Measurements from ENCODE around the gene COL20A1. TPM values are rescaled to one million over a fixed set of nuclear protein-coding genes. Genes with fewer than 3 reads are reported as not detected.

COL20A1 gene
- total RNA-seq, 1 donor from 2014 or later, result not detected

GRCh38 chr20:63256954-63257353, 36.0 kb upstream of the COL20A1 start:
- TF ChIP-seq, protein P1, sequence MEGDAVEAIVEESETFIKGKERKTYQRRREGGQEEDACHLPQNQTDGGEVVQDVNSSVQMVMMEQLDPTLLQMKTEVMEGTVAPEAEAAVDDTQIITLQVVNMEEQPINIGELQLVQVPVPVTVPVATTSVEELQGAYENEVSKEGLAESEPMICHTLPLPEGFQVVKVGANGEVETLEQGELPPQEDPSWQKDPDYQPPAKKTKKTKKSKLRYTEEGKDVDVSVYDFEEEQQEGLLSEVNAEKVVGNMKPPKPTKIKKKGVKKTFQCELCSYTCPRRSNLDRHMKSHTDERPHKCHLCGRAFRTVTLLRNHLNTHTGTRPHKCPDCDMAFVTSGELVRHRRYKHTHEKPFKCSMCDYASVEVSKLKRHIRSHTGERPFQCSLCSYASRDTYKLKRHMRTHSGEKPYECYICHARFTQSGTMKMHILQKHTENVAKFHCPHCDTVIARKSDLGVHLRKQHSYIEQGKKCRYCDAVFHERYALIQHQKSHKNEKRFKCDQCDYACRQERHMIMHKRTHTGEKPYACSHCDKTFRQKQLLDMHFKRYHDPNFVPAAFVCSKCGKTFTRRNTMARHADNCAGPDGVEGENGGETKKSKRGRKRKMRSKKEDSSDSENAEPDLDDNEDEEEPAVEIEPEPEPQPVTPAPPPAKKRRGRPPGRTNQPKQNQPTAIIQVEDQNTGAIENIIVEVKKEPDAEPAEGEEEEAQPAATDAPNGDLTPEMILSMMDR (IDR thresholded peaks at IDR 0.05), result no peak
- H3K36me3 Mint-ChIP-seq (ENCODE audit: low read depth), result no peaks in the 10 kb centered on the region
- no peak overlapping the region for H3K27ac Mint-ChIP-seq
- no peak overlapping the region for H3K4me3 Mint-ChIP-seq
- peaks cover 29% of the 10 kb centered on the region for H3K27me3 Mint-ChIP-seq
- intact Hi-C loops (cut with micrococcal nuclease), result loop anchor here (10.0 kb wide), 1 partner anchor 202 kb away; no protein-coding TSS in a partner anchor
- ChIA-PET POLR2A (no interaction called here), CTCF (interaction anchor here (0.9 kb wide), 1 partner anchor 34 kb away, joined by 3 read pairs; no protein-coding TSS in a partner anchor)
- peaks cover 12% of the 10 kb centered on the region for H3K4me1 Mint-ChIP-seq
- ATAC-seq (ENCODE audit: low read depth) (no peak), DNase-seq (no peak)
- no peaks in the 10 kb centered on the region for H3K9me3 Mint-ChIP-seq

DNA sequence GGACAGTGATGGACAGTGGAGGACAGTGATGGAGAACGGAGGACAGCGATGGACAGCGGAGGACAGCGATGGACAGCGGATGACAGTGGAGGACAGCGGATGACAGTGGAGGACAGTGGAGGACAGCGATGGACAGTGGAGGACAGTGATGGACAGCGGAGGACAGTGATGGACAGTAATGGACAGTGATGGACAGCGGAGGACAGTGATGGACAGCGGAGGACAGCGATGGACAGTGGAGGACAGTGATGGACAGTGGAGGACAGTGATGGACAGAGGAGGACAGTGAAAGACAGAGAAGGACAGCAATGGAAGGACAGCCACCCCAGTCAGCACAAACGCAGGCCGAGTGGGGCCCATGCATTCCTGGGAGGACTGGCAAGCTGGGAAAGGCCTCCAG, 35.4 kb upstream of the COL20A1 start:
- ChIA-PET CTCF (no interaction called here), POLR2A (no interaction called here)
- peaks cover 12% of the 10 kb centered on the region for H3K4me1 Mint-ChIP-seq
- H3K27me3 Mint-ChIP-seq, result peaks cover 31% of the 10 kb centered on the region
- DNase-seq, result no peak
- no peaks in the 10 kb centered on the region for H3K36me3 Mint-ChIP-seq (ENCODE audit: low read depth)
- no peak overlapping the region for H3K4me3 Mint-ChIP-seq
- no peaks in the 10 kb centered on the region for H3K9me3 Mint-ChIP-seq
- no peak for ATAC-seq (ENCODE audit: low read depth)
- intact Hi-C loops (cut with micrococcal nuclease), result loop anchor here (10.0 kb wide), 1 partner anchor 203 kb away; no protein-coding TSS in a partner anchor
- TF ChIP-seq, protein P1 (IDR thresholded peaks at IDR 0.05), result no peak
- no peak overlapping the region for H3K27ac Mint-ChIP-seq

DNA sequence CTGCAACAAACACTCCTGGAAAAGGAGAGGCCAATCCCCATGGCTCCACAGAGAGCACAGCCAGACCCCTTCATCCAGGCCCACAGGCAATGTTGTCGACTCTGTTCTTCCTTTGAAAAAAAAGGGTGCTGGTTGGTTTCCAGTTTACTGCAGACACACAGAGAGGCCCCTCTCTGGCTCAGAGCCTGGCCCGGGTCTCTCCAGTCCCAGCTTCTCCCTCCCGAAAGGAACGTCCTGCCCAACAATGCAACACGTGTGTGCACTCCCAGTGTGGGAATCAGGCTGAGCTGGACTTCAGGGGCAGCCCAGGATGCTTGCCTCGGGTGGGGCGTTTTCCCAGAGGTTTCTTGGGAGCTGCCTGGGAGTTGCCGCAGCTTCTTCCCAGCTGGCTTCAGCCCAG, 34.2 kb upstream of the COL20A1 start:
- Mint-ChIP-seq H3K27ac (no peak overlapping the region), H3K4me3 (no peak overlapping the region), H3K9me3 (no peaks in the 10 kb centered on the region), H3K36me3 (ENCODE audit: low read depth) (no peaks in the 10 kb centered on the region), H3K27me3 (peaks cover 27% of the 10 kb centered on the region), H3K4me1 (peaks cover 5% of the 10 kb centered on the region)
- DNase-seq (no peak), ATAC-seq (ENCODE audit: low read depth) (no peak)
- CTCF ChIA-PET, result no interaction called here
- intact Hi-C loops (cut with micrococcal nuclease), result loop anchor here (10.0 kb wide), 1 partner anchor 204 kb away; no protein-coding TSS in a partner anchor
- TF ChIP-seq, protein P1 (IDR thresholded peaks at IDR 0.05), result no peak
- POLR2A ChIA-PET, result no interaction called here

- no peak overlapping the region for H3K4me3 Mint-ChIP-seq
- H3K4me1 Mint-ChIP-seq, result peaks cover 3% of the 10 kb centered on the region
- ChIA-PET POLR2A (no interaction called here), CTCF (no interaction called here)
- ATAC-seq (ENCODE audit: low read depth) (no peak), DNase-seq (no peak)
- peaks cover 29% of the 10 kb centered on the region for H3K27me3 Mint-ChIP-seq
- no peak overlapping the region for H3K27ac Mint-ChIP-seq
- H3K9me3 Mint-ChIP-seq, result no peaks in the 10 kb centered on the region
- TF ChIP-seq, protein P1 (IDR thresholded peaks at IDR 0.05), result no peak
- H3K36me3 Mint-ChIP-seq (ENCODE audit: low read depth), result no peaks in the 10 kb centered on the region
- intact Hi-C loops (cut with micrococcal nuclease), result loop anchor here (10.0 kb wide), 1 partner anchor 205 kb away; no protein-coding TSS in a partner anchor
Observed at GRCh38 chr20:63259734-63260460, 33.1 kb upstream of the COL20A1 start.

GRCh38 chr20:63260521-63260920, 32.5 kb upstream of the COL20A1 start:
- H3K4me1 Mint-ChIP-seq, result peaks cover 1% of the 10 kb centered on the region
- POLR2A ChIA-PET, result no interaction called here
- intact Hi-C loops (cut with micrococcal nuclease), result no loop called here
- no peak overlapping the region for H3K4me3 Mint-ChIP-seq
- no peak for ATAC-seq (ENCODE audit: low read depth)
- CTCF ChIA-PET, result no interaction called here
- no peak overlapping the region for H3K27ac Mint-ChIP-seq
- peaks cover 28% of the 10 kb centered on the region for H3K27me3 Mint-ChIP-seq
- no peaks in the 10 kb centered on the region for H3K36me3 Mint-ChIP-seq (ENCODE audit: low read depth)
- H3K9me3 Mint-ChIP-seq, result no peaks in the 10 kb centered on the region
- TF ChIP-seq, protein P1 (IDR thresholded peaks at IDR 0.05), result no peak
- DNase-seq, result no peak
